Progenitor cell of endocrine pancreas (in vitro differentiated cells): Measurements from ENCODE around the gene ACLY. TPM values are rescaled to one million over a fixed set of nuclear protein-coding genes. Genes with fewer than 3 reads are reported as not detected.

ENCODE experiments used
- DNase-seq: peaks from one replicate; pipeline ENCODE4 v3.0.0; 2021; ENCODE audit warnings: low spot score; ENCODE audit not compliant: unreplicated experiment
- H3K27ac Mint-ChIP-seq: 2 replicates; pipeline ENCODE4 v1.8.0; 2021; ENCODE audit warnings: mild to moderate bottlenecking, moderate library complexity, mixed read lengths
- H3K27me3 Mint-ChIP-seq: 2 replicates; pipeline ENCODE4 v1.8.0; 2021; ENCODE audit warnings: mixed read lengths
- H3K36me3 Mint-ChIP-seq: 2 replicates; pipeline ENCODE4 v1.8.0; 2022; ENCODE audit warnings: mixed read lengths; ENCODE audit not compliant: insufficient read depth
- H3K4me1 Mint-ChIP-seq: 2 replicates; pipeline ENCODE4 v1.8.0; 2021; ENCODE audit warnings: low read depth, mixed read lengths
- H3K4me3 Mint-ChIP-seq: 2 replicates; pipeline ENCODE4 v1.8.0; 2021; ENCODE audit warnings: low read depth, mild to moderate bottlenecking, moderate library complexity, mixed read lengths
- H3K9me3 Mint-ChIP-seq: 2 replicates; pipeline ENCODE4 v1.8.0; 2021; ENCODE audit warnings: low read depth, mixed read lengths
- CTCF ChIP-seq: fragments of 200-600 bp; sonication (generic); IDR thresholded peaks from one replicate; pipeline ENCODE4 v1.5.0; 2021; ENCODE audit warnings: antibody characterized with exemption, mild to moderate bottlenecking; ENCODE audit not compliant: unreplicated experiment
- total RNA-seq: library from RNA; stranded (reverse); gene quantifications from 2 replicates; pipeline ENCODE4 v1.2.1, GENCODE V29; 2021

The ACLY gene
- total RNA-seq, 1 donor from 2014 or later: 188 TPM

- Mint-ChIP-seq H3K27me3 (no peaks in the 10 kb centered on the region), H3K9me3 (no peaks in the 10 kb centered on the region), H3K27ac (peak overlapping the region; percentile 20), H3K36me3 (peaks cover 46% of the 10 kb centered on the region), H3K4me3 (no peak overlapping the region), H3K4me1 (no peaks in the 10 kb centered on the region)
- no peak for TF ChIP-seq CTCF
- DNase-seq: no peak
Measured at GRCh38 chr17:41873559-41874292, 45.0 kb downstream of the ACLY start.

- H3K4me3 Mint-ChIP-seq: no peak overlapping the region
- no peaks in the 10 kb centered on the region for H3K27me3 Mint-ChIP-seq
- peaks cover 41% of the 10 kb centered on the region for H3K36me3 Mint-ChIP-seq
- H3K27ac Mint-ChIP-seq: peak overlapping the region; percentile 33
- no peaks in the 10 kb centered on the region for H3K9me3 Mint-ChIP-seq
- DNase-seq: no peak
- H3K4me1 Mint-ChIP-seq: no peaks in the 10 kb centered on the region
- TF ChIP-seq CTCF: no peak
Measured at GRCh38 chr17:41871789-41872188, 47.0 kb downstream of the ACLY start.

- TF ChIP-seq CTCF: no peak
- no peak overlapping the region for H3K4me3 Mint-ChIP-seq
- H3K27me3 Mint-ChIP-seq: no peaks in the 10 kb centered on the region
- peaks cover 38% of the 10 kb centered on the region for H3K36me3 Mint-ChIP-seq
- H3K4me1 Mint-ChIP-seq: no peaks in the 10 kb centered on the region
- DNase-seq: no peak
- no peaks in the 10 kb centered on the region for H3K9me3 Mint-ChIP-seq
- H3K27ac Mint-ChIP-seq: no peak overlapping the region
Measured at GRCh38 chr17:41870627-41871026, 48.1 kb downstream of the ACLY start.

GRCh38 chr17:41870097-41870496 lies 48.7 kb downstream of the ACLY start:
- no peak for DNase-seq
- peaks cover 39% of the 10 kb centered on the region for H3K36me3 Mint-ChIP-seq
- no peak overlapping the region for H3K4me3 Mint-ChIP-seq
- H3K27me3 Mint-ChIP-seq: no peaks in the 10 kb centered on the region
- TF ChIP-seq CTCF: no peak
- H3K27ac Mint-ChIP-seq: no peak overlapping the region
- peaks cover 2% of the 10 kb centered on the region for H3K4me1 Mint-ChIP-seq
- no peaks in the 10 kb centered on the region for H3K9me3 Mint-ChIP-seq

GRCh38 chr17:41869426-41869825 lies 49.3 kb downstream of the ACLY start:
- Mint-ChIP-seq H3K27ac (no peak overlapping the region), H3K9me3 (no peaks in the 10 kb centered on the region), H3K36me3 (peaks cover 36% of the 10 kb centered on the region), H3K4me1 (peaks cover 2% of the 10 kb centered on the region), H3K4me3 (no peak overlapping the region), H3K27me3 (no peaks in the 10 kb centered on the region)
- TF ChIP-seq CTCF: no peak
- no peak for DNase-seq
